ENCODE results near the gene TAF8.
A peak's percentile ranks its signal among the peaks of the same experiment; 100 is the strongest.

TAF8 gene

DNA sequence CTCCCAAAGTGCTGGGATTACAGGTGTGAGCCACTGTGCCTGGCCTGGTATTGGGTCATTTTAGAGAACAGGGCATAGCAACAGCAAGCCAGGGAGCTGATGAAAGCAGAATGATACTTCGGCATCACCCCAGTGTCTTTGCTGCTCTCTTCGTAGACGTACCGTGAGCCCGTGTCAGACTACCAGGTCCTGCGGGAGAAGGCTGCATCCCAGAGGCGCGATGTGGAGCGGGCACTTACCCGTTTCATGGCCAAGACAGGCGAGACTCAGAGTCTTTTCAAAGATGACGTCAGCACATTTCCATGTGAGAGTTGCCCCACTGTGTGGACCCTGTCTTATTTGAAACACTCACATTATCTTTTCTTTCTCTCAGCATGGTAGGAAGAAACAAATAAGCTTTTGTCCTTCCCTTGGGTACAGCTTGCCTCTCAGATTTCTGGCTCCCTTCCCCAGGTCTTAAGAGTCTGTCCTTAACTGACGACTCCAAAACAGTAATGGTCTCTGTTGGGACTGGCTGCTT, 15.9 kb downstream of the TAF8 start:
- DNase-seq, result no peak

DNA sequence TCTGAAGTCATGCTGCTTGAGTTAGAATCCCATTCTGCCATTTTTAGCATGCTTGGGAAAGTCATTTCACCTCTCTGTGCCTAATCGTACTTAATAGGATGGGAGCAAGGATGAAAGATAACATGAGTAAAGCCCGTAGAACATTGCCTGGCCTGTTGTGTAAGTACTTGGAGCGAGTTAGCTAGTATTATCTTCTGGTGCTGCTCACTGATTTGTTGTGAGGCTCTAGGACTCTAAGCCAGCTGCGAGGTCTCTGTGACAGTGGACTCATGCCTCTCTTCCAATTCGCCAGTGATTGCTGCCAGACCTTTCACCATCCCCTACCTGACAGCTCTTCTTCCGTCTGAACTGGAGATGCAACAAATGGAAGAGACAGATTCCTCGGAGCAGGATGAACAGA, 17.8 kb downstream of the TAF8 start:
- no peak for DNase-seq

DNA sequence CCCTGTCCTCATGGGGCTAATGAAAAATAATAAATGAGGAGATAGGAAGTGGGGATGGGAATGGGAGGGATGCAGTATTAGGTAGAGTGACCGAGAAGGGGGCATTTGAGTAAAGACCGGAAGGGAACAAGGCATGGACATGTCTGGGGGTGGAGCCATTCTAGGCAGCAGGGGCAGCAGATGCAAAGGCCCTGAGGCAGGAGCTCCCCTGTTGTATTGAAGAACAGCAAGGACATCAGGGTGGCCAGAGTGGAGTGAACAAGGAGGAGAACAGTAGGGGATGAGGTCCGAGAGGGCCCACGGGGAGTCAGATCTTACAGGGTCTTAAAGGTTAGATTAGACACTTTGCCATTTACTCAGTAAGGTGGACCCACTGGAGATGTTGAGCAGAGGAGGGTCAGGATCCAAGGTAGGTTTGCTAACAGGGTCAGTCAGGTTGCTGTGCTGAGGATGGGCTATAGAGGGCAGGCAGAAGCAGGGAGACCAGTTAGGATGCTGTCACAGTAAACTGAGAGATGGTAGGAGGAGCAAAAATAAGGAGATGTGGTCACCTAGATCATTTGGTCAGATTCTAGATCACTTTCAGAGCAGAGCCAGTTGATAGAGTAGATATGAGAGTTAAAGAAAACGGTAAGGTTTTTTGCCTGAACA, 18.7 kb downstream of the TAF8 start:
- DNase-seq, result no peak

DNA sequence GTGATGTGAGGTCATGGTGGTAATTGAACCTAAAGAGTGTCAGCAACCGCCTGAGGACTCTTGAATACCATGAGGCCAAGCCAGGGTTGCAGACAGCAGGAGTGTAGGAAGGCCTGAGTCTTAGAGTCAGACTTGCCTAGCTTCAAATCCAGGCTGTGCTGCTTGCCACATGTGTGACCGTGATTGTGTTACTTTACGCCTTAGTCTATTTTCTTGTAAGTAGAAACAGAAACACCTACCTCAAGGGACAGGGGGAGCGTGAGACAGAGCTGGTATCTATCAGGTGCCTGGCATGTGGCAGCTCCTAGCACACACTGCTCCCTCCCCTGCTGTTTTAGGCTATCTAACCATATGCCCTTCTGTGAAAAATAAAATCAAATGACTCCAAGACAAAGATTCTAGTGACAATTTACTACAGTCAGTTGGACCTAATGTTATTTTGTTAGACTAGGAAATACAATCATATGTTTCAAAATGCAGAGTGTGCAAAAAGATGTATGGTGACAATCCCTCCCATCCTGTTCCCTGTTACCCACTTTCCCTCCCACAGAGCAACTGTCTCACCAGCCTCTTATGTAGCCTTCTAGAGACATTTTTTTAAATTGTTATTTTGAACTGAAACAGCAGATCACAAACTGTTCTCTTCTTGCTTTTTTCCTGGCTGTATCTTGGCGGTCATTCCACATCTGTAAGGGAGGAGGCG, 21.7 kb downstream of the TAF8 start:
- DNase-seq, result no peak

DNA sequence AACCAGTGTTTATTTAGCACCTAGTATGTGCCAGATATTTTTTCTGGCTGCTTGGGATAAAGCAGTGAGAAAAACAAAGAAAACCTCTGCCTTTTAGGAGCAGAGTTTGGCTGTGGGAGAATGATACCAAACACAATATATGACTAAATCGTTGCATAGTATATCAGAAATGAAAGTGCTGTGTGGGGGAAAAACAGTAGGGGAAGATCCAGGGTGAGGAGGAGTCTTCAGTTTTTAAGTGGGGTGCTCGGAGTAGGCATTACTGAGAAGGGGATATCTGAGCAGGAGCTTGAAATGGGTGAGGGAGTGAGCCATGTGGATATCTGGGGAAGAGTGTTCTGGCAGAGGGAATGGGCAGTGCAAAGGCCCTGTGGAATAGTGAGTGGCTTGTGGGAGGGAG, 23.0 kb downstream of the TAF8 start:
- no peak for DNase-seq

DNA sequence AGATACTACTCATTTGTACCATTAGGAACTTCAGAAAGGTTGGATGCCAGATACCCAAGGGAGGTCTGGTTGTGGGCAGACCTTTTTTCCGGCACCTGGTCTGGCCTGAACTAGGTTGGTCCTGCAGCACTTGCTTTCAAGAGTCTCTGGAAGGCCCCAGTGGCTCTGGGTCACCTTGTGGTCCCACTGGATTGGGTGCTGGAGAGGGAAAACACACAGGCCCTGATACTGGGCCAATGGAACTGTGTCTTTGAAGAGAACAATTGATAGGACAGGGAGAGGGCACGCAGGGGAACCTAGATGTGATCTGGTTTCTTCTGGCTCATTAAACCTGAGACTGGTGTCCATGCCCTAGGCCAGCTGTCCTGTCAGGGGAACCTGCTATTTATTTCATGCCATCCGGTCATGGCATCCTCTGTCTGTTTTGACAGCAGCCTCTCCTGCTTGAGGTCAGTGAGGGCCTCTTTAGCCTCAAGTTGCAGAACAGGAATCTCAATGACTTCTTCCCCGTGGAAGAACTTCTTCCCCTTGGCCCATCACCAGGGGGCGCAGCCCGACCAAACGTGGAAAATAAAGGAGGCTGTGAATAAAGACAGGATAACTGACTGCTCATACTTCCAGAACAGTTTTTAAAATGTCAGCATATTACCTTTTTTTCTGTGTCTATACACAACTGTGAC, 25.0 kb downstream of the TAF8 start:
- DNase-seq, result peak; percentile 76

DNA sequence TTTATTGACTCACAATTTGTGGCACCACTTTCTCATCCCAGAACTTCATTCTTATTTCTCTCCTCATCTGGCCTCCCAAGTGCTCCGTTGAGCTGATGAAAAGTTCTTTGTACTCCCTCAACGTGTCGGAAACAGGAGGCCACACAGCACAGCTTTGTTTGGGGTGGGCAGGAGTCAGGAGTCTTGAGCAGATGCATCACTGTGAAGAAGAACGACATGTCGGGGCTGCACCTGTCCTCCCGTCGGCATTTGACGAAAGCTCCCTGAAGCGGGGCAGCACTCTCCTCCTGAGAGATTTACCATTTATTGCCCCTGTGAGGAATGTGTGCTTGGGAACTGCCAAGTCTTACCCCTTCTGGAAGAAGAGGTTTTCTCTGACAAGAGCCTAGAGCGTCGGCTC, 28.1 kb downstream of the TAF8 start:
- DNase-seq, result no peak

DNA sequence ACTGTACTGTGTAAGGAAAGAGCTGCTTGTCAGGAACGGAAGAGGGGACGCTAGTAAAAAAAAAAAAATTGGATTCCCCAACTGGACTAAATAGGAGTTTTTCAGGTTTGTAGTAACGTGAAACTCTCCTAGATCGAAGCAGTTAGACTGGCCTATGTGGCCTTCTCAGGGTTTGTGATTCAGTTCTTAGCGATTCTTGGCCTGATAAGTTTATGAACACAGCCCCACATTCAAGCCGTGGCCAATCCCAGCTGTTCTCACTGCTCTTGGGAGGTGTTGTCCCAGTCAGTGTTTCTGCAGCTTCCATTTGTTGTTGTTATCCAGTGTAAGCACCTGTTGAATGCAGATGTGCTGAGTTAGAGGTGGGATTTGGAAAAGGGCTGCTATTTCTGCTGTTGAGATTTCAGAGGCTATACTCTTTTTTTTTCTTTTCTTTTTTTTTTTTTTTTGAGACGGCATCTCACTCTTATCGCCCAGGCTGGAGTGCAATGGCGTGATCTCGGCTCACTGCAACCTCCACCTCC, 29.7 kb downstream of the TAF8 start:
- DNase-seq, result no peak

DNA sequence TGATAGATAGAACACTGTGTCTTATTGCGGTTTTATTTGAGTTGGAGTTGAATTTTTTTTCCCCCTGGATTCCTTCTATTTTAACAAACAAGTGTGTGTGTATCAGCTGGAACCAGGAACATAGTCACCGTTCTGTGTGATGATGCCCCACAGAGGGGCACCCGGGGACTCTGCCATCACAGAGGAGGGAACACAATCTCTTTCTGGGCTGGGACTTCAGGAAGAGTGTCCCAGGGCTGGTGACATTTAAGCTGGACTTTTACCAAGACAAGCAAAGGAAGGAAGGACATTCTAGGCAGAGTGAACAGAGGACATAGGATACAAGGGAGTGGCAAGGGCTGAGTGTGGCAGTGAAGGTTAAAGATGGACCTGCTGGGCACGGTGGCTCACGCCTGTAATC, 33.2 kb downstream of the TAF8 start:
- DNase-seq, result no peak

DNA sequence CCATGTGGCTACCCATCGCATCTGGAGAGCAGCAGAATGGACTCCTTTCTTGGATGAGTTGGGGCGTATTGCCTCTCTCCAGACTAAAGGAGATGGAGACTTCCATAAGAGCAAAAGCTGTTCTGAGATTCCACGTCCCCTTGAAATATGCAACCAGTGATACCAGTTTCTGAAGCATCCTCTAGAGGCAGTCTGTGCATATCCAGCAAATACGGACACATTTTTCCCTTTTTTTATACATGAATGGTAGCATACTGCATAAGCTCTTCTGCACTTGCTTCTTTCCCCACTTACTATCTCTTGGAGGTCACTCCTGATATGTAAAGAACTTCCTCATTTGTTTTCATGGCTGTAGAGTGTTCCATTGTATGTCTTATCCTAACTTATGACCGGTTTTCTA, 34.6 kb downstream of the TAF8 start:
- DNase-seq, result peak; percentile 17

DNA sequence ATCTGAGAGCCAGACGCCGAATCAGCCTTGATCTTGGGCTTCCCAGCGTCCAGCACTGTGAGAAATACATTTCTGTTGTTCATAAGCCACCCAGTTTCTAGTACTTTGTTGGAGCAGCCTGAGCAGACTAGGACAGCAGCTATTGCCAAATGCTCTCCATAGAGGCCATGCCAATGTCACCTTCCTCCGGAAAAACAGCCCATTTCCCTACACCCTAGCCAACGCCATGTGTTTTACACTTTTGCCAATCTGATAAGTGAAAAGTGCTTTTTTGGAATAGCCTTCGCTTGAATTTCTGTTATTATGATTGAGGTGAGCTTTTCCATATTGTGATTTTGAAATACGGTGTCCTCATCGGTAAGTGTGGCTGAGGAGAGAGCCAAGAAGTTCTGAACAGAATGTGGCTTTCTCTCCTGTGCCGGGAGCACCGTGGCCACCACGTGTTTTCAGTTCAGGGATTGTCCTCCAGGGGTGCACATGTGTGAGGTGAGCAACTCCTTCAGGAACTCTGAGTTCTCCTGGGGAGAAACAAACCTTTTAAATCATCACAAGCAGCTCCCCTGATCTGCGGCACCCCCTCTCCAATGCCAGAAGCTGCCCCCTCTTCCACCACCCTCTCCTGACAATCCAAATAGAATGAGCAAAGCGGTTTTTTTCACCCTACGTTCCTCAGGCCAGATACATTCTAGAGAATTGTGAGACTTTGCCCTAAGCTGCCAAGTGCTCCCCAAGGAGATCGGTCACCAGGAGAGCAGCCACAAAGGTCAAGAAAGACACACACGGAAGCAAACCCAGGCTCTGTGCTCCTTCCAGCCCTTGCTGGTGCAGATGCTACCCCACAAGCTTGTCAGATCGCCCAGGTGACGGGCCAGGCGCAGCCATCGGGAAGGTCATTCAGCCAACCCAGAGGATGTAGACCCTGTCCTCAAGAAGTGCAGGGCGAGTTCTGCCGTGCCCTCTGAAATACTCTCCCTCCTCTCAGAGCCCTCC, 36.0 kb downstream of the TAF8 start:
- DNase-seq, result no peak

DNA sequence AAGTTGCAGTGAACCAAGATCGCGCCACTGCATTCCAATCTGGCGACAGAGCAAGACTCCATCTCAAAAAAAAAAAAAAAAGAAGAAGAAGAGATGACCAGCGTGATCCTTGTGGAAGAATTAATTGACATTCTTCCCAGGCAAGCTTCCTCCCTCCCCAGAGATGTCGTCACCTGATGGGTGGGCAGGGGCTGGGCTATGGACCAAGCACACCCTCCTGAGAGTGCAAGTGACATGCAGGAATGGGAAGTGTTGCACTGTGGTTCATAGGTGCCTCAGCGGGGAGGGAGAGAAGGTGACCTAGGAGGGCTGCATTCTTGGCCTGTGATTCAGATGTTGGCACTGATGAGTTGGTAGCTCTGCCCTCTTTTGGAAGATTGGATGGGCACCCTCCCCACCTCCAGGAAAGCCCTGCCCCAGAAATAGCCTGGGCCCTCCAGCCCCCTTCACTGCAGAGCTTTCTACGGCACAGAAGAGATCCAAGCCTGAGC, 37.8 kb downstream of the TAF8 start:
- no peak for DNase-seq

DNA sequence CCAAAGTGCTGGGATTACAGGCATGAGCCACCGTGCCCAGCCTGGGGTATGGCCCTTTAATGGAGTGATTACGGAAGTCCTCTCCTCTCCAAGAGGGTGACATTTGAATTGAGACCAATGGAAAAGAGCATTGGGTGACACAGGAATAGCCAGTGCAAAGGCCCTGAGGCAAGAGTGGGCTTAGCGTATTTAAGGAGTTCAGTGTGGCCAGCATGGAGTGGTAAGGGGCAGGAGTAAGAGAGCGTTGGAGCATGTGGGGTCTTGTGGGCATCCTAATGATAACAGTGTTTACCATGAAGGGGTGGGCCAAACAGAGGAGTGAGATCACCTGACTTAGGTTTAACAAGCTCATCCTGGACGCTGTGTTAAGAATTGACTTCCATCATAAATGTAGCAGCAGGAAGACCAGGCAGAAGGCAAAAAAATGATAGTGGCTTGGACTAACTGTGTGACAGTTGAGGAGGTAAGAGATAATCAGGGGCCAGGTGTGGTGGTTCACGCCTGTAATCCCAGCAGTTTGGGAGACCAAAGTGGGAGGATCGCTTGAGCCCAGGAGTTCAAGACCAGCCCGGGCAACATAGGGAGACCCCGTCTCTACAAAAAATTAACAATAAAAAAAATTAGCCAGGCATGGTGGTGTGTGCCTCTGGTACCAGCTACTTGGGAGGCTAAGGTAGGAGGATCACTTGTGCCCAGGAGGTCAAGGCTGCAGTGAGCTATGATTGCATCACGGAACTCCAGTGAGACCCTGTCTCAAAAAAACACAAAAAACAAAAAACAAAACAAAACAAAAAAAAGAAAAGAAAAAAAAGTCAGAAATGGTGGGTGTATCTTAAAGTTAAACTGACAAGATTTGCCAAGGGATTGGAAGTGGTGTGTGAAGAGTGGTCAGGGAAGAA, 40.7 kb downstream of the TAF8 start:
- no peak for DNase-seq

DNA sequence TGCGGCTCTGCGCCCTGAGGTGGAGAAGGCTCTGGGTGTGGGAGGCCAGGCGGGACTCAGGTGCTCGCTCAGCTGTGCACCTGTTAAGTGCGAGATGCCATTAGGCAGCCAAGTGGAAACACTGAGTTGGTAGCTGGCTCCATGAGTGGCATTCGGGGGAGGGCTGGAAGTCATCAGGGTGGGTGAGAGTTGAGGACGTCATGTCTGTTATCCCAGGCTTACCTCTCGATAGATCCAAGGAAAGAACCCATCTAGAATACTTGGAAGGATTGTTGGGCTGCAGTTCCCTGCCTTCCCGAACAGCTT, 41.3 kb downstream of the TAF8 start:
- DNase-seq, result peak; percentile 29

DNA sequence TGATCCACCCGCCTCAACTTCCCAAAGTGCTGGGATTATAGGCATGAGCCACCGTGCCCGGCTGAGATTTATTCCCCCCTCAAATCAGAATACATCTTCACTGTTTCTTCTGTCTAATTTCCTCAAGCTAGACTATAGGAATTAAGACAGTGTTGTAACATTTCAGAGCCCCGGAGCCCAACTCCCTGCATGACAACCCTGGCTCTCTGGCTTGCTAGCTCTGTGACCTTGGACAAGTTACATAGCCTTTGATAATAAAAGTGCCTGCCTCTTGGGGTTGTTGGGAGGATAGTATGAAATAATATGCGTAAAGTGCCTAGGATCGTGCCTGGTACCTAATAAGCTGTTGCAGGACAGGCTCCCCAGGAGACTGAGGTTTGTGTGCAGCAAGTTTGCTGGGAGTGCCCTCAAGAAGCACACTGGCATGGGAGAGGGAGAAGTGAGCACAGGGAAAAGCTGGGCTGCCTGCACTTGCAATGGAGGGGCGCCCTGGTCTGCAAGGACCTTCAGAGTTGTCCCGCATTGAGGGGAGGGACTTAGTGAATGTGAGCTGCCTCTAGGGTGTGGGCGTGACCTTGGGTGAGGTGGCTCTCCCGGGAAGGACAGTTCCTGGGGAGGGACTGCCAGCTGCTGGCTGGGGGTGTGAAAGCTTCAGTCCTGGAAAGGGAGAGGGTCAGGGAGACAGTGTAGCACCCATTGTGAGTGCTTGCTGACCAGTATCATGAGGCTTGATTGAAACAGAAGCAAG, 43.4 kb downstream of the TAF8 start:
- DNase-seq, result peak; percentile 38

DNA sequence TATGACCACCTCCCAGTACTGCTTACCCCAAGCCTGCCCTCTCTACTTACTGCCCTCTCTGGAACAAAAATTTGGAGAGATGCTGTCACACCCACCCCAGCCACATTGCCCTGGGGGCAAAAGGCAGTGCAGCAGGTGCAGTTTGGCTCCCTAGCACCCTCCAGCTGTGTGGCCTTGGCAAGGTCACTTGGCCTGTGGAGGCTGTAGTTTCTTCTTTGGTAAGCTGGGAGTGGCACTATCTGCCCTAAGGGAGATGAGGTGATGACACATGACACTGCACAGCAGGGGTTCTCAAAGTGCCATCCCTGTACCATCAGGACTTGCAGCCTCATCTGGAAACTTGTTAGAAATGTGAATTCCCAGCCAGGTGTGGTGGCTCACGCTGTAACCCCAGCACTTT, 44.8 kb downstream of the TAF8 start:
- peak; percentile 42 for DNase-seq

DNA sequence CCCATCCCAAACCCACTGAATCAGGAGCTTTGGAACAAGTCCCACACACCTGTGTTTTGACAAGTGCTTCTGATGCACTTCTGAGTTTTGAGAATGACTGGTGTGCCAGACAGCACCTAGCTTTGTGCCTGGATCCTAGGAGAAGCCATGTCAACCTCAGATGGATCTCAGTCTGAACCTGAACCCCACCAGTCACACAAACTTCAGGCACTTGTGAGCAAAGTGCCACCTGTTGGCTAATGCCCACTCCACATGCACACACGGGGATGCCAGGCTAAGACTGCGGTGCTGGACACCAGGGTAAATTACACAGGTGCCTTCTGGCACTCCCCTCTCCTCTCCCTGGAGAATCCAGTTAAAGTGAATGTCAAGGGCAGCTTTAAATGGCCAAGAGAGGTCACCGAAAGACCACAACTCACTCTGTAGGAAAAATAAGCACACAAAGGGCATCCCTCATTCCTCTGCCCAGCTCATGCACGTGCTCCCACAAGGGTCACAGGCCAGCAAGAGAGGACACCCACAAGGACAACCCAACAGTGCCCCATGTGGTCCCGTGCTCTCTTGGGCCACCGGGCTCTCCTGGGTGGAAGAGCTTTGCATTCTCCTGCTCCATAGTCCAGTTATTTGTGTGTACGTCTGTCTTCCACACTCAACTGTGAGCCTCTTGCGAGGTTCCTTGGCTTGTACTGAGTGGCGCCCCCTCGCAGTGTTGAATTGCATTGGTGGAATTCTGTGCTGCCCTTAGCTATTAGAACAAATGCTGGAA, 45.6 kb downstream of the TAF8 start:
- peak; percentile 24 for DNase-seq

DNA sequence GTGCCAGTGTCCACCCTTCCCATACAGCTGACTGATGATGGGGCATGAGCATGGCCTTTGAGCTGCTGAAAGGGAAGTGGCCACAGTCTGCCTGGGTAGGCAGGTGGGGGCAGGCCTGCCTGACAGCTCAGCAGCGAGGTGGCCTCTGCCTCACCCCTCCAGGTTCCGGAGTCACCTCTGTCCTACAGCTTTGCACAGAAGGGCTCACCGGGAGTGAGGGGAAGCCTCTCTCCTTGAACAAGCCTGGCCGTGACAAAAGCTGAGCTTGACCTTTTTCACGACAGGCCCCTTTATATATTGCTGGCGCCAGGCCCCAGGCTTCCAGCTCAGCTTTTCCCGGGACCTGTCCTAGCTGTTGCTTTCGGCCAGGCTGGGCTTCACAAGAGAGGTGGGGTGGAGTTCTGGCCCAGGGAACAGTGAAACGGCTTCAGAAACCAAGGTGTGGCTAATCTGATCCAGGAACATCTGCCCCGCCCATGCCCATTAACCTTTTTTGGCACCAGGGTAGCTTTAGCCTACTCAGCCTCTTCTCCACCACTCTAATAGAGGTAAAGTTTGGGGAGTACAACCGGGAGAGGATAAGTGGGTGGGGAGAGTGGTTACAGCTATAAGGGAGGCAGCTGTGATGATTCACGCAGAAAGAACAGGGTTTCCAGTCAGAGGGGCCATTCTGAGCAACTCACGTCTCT, 49.2 kb downstream of the TAF8 start:
- no peak for DNase-seq

Measured in NCI-H69 (cell line).